Stimulated activated CD4-positive, alpha-beta T cell treated with anti-CD3 and anti-CD28 coated beads, TNF-alpha, amount 100 ng/mL, for 1 hour (primary cell): ENCODE measurements around the gene FHOD1.

Source experiments
- DNase-seq, 3 donors: peaks; one replicate each; pipeline ENCODE4 v3.0.0-alpha.2; 2020; ENCODE audit warnings: low read depth in 3 of 3, low spot score in 1 of 3

The FHOD1 gene

GRCh38 chr16:67247192-67248072, at the start of gene FHOD1:
FHOD1 (minus strand) TSS chr16:67247481; CDS start chr16:67247410, 71 bp downstream.
- peak; percentile 86 to 96 (median 93) for DNase-seq

DNA sequence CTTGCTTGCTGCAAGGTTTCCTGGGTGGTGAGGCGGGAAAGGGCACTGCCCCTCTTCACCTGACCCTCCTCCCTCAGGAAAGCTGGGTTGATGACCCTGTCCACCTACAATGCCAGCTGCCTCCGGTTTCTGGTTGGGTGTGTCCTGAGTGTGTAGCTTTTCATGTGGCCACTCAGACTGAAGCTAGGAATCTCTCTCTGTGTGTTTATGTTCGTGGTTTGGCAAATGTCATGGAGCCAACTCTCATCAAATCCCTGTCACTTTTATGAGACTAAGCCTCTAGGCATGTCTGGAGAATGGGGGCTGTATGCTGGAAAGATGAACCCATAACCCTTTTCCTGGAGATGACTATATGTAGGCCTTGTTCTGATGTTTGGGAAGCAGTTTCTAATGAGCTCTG, 49.1 kb upstream of the FHOD1 start:
- DNase-seq, result no peak

GRCh38 chr16:67294938-67295361, 47.7 kb upstream of the FHOD1 start:
- no peak for DNase-seq

DNA sequence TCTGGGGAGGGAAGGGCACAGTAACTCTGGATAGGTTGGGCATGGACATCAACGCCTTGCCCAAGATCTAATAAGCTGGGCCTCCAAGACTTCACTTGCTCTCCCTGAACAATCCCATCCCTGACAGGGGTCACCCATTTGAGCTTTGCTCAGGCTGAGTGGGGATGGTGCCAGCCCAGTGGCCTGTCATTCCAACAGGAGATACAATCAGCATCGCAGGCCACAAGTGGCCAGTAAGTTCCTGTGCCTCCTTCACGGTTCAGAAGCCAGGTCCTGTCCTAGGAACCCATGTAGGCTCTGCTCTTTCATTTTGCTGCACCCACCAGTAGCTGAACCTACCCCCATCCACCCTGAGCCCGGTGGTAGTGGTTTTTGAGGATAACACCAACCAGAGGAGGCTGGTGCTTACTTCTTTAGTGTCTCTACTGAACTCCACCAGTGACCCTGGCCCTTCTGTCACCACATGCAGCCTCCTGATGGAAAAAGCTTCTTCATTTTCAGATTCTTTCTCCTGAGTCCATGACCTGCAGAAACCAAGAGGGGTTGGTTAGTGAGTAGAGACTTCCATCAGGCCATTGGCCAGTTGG, 47.0 kb upstream of the FHOD1 start:
- no peak for DNase-seq

DNA sequence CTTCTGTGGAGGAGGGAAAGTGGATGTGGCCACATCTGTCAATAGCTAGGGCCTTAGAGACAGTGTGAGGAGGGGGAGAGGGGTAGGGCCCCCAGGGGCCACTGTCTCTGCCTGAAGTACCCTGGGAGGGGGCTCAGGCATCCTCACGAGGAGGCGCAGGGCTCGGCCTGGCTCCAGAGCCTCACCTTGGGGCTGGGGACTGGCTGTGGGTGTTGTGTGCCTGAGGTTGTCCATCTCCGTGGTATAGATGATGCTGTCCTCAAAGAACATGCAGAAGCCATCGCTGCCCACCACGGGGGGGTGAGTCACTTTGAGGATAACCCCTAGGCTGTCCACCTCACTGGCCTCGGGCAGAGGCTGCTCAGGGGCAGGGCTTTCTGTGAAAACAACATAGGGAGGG, 44.2 kb upstream of the FHOD1 start:
- DNase-seq, result no peak

- DNase-seq, result no peak
Measured at GRCh38 chr16:67287960-67288359, 40.7 kb upstream of the FHOD1 start.

DNA sequence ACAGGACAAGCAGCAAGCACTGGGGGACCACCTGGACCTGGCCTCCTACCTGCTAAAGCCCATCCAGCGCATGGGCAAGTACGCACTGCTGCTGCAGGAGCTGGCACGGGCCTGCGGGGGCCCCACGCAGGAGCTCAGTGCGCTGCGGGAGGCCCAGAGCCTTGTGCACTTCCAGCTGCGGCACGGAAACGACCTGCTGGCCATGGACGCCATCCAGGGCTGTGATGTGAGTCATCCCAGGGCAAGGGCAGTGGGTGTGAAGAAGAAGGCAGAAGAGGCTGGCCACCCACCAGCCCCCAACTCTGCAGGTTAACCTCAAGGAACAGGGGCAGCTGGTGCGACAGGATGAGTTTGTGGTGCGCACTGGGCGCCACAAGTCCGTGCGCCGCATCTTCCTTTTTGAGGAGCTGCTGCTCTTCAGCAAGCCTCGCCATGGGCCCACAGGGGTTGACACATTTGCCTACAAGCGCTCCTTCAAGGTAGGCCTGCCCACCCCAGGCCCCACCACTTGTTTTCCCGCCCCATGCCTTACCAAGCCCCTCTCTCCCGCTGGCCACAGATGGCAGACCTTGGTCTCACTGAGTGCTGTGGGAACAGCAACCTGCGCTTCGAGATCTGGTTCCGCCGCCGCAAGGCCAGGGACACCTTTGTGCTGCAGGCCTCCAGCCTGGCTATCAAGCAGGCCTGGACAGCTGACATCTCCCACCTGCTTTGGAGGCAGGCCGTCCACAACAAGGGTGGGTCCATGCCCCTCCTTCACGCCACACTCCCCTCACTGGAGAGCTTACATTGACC, 39.4 kb upstream of the FHOD1 start:
- DNase-seq, result no peak

GRCh38 chr16:67284699-67285646, 37.7 kb upstream of the FHOD1 start:
- no peak for DNase-seq

GRCh38 chr16:67283826-67284555, 36.7 kb upstream of the FHOD1 start:
- no peak for DNase-seq

DNA sequence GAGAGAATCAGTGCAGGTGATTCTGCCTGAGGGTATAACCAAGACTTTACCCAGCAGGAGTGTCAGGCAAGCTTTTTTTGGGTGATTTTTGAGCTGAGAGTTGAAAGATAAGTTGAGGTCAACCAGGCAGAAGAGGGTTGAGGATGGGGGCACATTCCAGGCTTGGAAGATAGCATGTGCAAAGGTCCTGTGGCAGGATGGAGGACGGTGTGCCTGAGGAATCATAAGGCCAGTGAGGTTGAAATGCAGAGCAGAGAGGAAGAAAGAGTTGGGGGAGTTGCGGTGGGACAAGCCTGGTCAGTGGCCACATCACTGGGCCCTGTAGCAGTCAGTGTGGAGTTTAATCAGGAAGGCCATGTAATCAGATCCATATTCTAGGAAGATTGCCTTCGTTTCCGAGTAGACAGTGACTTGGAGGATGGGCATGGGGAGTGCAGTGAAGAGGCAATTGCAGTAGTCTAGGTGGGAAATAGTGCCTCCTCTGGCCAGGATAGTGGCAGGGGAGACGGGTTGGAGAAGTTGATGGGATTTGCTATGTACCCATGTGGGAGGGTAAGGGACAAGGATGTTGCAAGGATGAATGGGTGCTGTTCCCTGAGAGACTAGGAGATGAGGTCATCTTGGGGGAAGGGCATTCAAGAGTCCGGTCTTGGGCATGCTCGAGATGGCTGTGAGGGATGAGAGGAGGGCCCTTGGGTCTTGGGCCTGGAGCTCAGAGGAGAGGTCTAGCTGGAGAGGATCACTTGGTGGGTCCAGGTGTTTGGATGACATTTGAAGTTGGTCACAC, 36.0 kb upstream of the FHOD1 start:
- DNase-seq, result no peak

GRCh38 chr16:67282447-67282805, 35.1 kb upstream of the FHOD1 start:
- no peak for DNase-seq

GRCh38 chr16:67281536-67282446, 34.5 kb upstream of the FHOD1 start:
- DNase-seq, result no peak

DNA sequence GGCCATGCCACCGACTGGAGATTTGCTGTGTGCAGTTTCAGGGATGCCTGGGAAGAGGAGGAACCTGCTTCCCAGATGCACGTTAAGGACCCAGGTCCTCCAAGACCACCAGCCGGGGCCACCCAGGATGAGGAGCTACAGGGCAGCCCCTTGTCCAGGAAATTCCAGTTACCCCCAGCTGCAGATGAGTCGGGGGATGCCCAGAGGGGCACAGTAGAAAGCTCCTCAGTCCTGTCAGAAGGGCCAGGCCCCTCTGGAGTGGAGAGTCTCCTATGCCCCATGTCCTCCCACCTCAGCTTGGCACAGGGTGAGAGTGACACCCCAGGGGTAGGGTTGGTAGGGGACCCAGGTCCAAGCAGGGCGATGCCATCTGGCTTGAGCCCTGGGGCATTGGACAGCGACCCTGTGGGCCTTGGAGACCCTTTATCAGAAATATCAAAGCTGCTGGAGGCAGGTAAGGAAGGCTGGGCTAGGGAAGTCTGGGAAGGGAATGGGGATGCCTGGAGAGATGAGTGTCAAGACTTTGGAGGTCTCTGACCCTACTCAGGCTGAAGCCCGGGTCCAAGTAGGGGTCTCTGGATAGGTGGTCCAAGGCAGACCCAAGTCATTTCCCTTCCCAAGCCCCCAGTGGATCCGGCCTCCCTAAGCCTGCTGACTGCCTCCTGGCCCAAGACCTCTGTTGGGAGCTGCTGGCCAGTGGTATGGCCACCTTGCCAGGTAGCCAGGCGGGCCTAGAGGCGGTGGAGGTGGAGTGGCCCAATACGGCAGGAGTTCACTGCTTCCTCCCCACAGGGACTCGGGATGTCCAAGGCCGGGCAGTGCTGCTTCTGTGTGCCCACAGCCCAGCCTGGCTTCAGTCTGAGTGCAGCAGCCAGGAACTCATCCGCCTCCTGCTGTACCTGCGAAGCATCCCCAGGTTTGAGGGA, 33.1 kb upstream of the FHOD1 start:
- no peak for DNase-seq

DNA sequence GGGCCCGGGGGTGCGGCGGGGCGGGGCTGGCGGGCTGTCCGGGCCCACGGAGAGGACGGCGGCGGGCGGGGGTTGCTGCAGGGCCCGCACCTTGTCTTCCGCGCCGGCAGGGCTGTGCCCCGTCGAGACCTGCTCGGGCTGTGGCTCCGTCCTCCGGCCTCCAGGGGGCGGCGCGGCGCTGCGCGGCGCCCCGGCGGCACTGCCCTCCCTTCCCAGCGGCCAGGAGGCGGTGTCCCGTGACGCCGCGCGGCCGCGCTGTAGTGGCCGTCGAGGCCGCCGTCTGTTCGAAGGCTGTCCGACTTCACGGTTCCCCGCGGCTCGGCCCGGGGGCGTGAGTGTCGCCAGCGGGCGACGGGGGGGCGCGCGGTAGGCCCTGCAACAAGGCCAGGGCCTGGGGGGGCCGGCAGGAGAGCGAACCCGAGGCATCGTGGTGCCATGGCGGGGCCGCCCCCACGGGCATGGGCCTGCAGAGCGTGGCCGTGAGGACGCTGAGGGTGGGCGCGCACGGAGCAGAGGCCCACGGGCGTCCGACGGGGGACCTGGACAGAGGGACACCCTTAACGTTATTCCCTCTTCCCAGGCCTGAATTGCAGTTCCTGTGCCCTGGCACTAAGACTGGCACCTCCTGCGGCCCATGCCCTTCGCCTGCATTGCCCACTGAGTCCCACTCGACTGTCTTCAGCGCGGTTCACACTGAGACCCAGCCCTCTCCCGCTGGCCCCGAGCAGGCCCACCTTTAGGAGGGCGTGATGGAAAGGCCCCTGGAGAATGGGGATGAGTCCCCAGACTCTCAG, 32.2 kb upstream of the FHOD1 start, which contains the start of gene PLEKHG4:
PLEKHG4 (plus strand) TSS at position 237 of the 794 bp plus-strand sequence; CDS start at position 750, 513 bp downstream.
- peak; percentile 47 to 73 (median 68) for DNase-seq

GRCh38 chr16:67278773-67279295, 31.6 kb upstream of the FHOD1 start:
- peak in 2 of 3 donors; percentile 3 to 37 for DNase-seq
